Osteoblast (primary cell): ENCODE data around the gene MAB21L4. TPM values are rescaled to one million over a fixed set of nuclear protein-coding genes. Genes with fewer than 3 reads are reported as not detected.

ENCODE experiments used
- DNase-seq: peaks from one replicate; pipeline ENCODE4 v3.0.0; 2011; ENCODE audit warnings: low spot score, mixed read lengths; ENCODE audit not compliant: insufficient read length; ENCODE audit errors: missing footprints
- H2AFZ ChIP-seq: 2 replicates; pipeline ENCODE4 v1.6.0; 2011; ENCODE audit warnings: mild to moderate bottlenecking, low read length
- H3K27ac ChIP-seq: 2 replicates; pipeline ENCODE4 v1.5.1; 2011; ENCODE audit warnings: mild to moderate bottlenecking, low read depth, low read length, moderate library complexity
- H3K27me3 ChIP-seq: 2 replicates; pipeline ENCODE4 v1.6.0; 2012; ENCODE audit warnings: mild to moderate bottlenecking, control low read depth, inconsistent platforms, low read length, moderate library complexity; ENCODE audit not compliant: insufficient read depth
- H3K36me3 ChIP-seq: 2 replicates; pipeline ENCODE4 v1.5.1; 2011; ENCODE audit warnings: mild to moderate bottlenecking, low read length, control low read depth, moderate library complexity; ENCODE audit not compliant: insufficient read depth
- H3K4me1 ChIP-seq: 2 replicates; pipeline ENCODE4 v1.5.1; 2011; ENCODE audit warnings: mild to moderate bottlenecking, low read length, control low read depth, moderate library complexity; ENCODE audit not compliant: insufficient read depth
- H3K4me2 ChIP-seq: 2 replicates; pipeline ENCODE4 v1.6.0; 2011; ENCODE audit warnings: mild to moderate bottlenecking, low read length; ENCODE audit not compliant: insufficient read depth
- H3K4me3 ChIP-seq: fragments of 200-600 bp; sonication (generic); 3 replicates; pipeline ENCODE4 v1.5.1; 2012; ENCODE audit warnings: mild to moderate bottlenecking, low read length, inconsistent platforms; ENCODE audit not compliant: insufficient read depth
- H3K79me2 ChIP-seq: 2 replicates; pipeline ENCODE4 v1.6.0; 2012; ENCODE audit warnings: mild to moderate bottlenecking, low read length, control low read depth, inconsistent platforms; ENCODE audit not compliant: insufficient read depth
- H3K9me3 ChIP-seq: 2 replicates; pipeline ENCODE4 v1.5.1; 2011; ENCODE audit warnings: low read depth, low read length, control low read depth
- H4K20me1 ChIP-seq: 2 replicates; pipeline ENCODE4 v1.6.0; 2012; ENCODE audit warnings: mild to moderate bottlenecking, low read length, control low read depth; ENCODE audit not compliant: insufficient read depth
- total RNA-seq: library from RNA; depleted of rRNA; stranded (reverse); fragments of >200 nt; gene quantifications from 2 replicates; pipeline ENCODE4 v1.2.3, GENCODE V29; 2012
- TF ChIP-seq, protein P1 (sequence below): IDR thresholded peaks from 2 replicates; pipeline ENCODE4 v1.5.1; 2011; ENCODE audit warnings: mild to moderate bottlenecking, low read depth, low read length, moderate library complexity; ENCODE audit errors: extremely low read depth

MAB21L4 gene
- total RNA-seq, 1 donor = not detected

DNA sequence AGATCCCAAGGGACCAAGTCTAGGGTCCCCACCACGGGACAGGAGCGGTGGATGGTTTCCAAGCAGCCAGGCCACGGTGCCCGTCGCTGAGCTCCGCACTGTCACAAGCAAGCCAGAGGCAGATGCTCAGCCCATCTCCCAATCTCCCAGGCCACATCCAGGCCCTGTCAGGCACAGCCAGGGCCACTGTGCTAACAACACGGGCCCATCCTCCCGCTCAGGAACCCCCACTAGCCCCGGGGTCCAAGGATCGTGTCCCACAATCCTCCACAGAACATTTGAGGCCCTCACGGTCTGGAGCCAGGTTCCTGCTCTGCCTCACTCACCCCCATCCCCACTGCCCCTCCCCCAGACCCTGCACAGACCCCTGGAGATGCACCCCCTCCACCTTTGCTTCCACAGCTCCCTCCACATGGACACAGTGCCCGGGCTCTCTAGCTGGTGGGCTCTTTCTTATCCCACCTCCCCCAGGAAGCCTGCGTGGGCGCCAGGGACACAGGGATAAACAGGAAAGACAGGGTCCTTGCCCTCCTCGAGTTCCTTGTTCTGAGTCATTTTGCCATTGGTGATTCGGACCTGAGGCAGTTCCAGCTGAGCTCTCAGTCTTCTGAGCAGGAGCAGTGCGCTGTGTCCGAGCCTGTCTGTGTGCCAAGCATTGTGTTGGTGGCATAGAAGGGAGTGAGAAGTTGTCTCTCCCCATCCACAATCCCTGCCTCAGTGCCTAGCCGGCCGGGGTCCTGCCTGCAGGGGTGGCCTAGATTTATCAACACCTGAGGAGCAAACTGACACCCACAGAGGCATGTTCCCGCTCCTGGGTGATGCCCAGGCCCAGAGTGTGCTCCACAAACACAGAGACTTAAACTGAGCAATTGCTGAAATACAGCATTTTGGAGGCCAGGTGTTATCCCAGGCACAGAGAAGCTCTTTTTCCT is 17.2 kb upstream of the MAB21L4 start:
- TF ChIP-seq, protein P1, sequence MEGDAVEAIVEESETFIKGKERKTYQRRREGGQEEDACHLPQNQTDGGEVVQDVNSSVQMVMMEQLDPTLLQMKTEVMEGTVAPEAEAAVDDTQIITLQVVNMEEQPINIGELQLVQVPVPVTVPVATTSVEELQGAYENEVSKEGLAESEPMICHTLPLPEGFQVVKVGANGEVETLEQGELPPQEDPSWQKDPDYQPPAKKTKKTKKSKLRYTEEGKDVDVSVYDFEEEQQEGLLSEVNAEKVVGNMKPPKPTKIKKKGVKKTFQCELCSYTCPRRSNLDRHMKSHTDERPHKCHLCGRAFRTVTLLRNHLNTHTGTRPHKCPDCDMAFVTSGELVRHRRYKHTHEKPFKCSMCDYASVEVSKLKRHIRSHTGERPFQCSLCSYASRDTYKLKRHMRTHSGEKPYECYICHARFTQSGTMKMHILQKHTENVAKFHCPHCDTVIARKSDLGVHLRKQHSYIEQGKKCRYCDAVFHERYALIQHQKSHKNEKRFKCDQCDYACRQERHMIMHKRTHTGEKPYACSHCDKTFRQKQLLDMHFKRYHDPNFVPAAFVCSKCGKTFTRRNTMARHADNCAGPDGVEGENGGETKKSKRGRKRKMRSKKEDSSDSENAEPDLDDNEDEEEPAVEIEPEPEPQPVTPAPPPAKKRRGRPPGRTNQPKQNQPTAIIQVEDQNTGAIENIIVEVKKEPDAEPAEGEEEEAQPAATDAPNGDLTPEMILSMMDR = no peak
- H3K36me3 ChIP-seq = no peaks in the 10 kb centered on the region
- H3K79me2 ChIP-seq = no peaks in the 10 kb centered on the region
- H3K27ac ChIP-seq = no peak overlapping the region
- H3K4me2 ChIP-seq = no peak overlapping the region
- H3K9me3 ChIP-seq = no peaks in the 10 kb centered on the region
- H3K4me1 ChIP-seq = peaks cover 33% of the 10 kb centered on the region
- no peak overlapping the region for H3K4me3 ChIP-seq
- peak overlapping the region; percentile 29 for H2AFZ ChIP-seq
- H3K27me3 ChIP-seq = peaks cover 7% of the 10 kb centered on the region
- no peak for DNase-seq
- no peaks in the 10 kb centered on the region for H4K20me1 ChIP-seq

- Histone ChIP-seq H3K27me3 (peaks cover 14% of the 10 kb centered on the region), H3K36me3 (no peaks in the 10 kb centered on the region), H3K9me3 (no peaks in the 10 kb centered on the region), H3K4me3 (peak overlapping the region; percentile 31), H3K4me1 (peaks cover 25% of the 10 kb centered on the region), H3K79me2 (no peaks in the 10 kb centered on the region), H3K27ac (peak overlapping the region; percentile 41), H2AFZ (peak overlapping the region; percentile 7), H4K20me1 (no peaks in the 10 kb centered on the region), H3K4me2 (peak overlapping the region; percentile 37)
- peak; percentile 94 for DNase-seq
- TF ChIP-seq, protein P1 = no peak
Observed at GRCh38 chr2:240911641-240912265, 15.8 kb upstream of the MAB21L4 start.

DNA sequence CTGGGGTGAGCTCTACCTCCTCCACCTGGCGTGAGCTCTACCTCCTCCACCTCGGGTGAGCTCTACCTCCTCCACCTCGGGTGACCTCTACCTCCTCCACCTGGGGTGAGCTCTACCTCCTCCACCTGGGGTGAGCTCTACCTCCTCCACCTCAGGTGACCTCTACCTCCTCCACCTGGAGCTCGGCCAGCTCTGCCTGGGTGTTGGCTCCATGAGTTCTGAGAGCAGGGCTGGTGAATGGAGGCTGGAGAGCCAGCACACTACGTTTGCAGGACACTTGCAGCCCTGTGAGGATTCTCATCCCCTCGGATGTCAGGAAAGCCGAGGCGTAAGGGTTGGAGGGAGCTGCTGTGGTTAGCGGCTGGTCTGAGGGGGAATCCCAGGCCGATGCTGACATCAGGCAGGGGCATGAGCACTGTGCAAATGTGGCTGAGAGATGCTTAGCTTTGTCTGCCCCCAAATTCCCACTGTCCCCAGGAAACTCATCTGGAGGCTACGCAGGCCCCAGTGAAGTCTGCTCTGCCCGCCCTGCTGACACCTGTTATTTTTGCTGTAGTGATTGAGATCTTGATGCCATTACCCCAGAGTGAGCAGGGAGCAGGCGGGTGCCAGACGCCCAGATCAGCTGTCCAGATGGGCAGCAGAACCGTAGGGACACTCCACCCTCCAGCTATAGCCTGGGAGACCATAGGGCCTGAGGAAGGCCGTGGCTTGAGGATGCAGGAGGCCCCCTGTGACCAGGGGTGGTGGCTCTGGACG is 13.4 kb upstream of the MAB21L4 start:
- no peak overlapping the region for H3K4me3 ChIP-seq
- peaks cover 22% of the 10 kb centered on the region for H3K4me1 ChIP-seq
- H3K4me2 ChIP-seq = no peak overlapping the region
- peaks cover 23% of the 10 kb centered on the region for H3K27me3 ChIP-seq
- H4K20me1 ChIP-seq = no peaks in the 10 kb centered on the region
- no peaks in the 10 kb centered on the region for H3K79me2 ChIP-seq
- H2AFZ ChIP-seq = no peak overlapping the region
- TF ChIP-seq, protein P1 = no peak
- H3K9me3 ChIP-seq = no peaks in the 10 kb centered on the region
- no peaks in the 10 kb centered on the region for H3K36me3 ChIP-seq
- H3K27ac ChIP-seq = no peak overlapping the region
- peak; percentile 77 for DNase-seq
